H1 (cell line): ENCODE measurements around the gene SPOCK3. TPM values are rescaled to one million over a fixed set of nuclear protein-coding genes. Genes with fewer than 3 reads are reported as not detected.

ENCODE experiments used
- CTCF ChIA-PET: fragments of 300-600 bp; sonication (Branson Sonifier 250); formaldehyde crosslinking; loops from one replicate; lab custom pipeline; 2021; ENCODE audit not compliant: partially characterized antibody; lab: Charles Lee
- POLR2A ChIA-PET: fragments of 300-600 bp; sonication (Branson Sonifier 250); formaldehyde crosslinking; loops from one replicate; lab custom pipeline; 2021; ENCODE audit warnings: inconsistent platforms; ENCODE audit not compliant: partially characterized antibody; lab: Charles Lee
- DNase-seq, 2 experiments: peaks; one replicate each; pipeline versions ENCODE4 v3.0.0 to v3.0.0-alpha.2; 2010 to 2022; ENCODE audit warnings: low spot score in 2 of 2, low read depth in 1 of 2, mixed read lengths in 1 of 2
- FAIRE-seq: peaks from 2 replicates; lab custom pipeline; 2011; peaks lifted over from hg19 to GRCh38; lab: Jason Lieb, UNC
- H2AFZ ChIP-seq: 2 replicates; pipeline ENCODE4 v1.8.1; 2012; ENCODE audit warnings: low read length, inconsistent platforms
- H2AK5ac ChIP-seq: 2 replicates; pipeline ENCODE4 v1.6.1; 2013; ENCODE audit warnings: low read depth, low read length
- H2BK120ac ChIP-seq: replicated peaks from 2 replicates; pipeline ENCODE3; 2013; ENCODE audit warnings: low read depth, low read length, inconsistent platforms
- H2BK12ac ChIP-seq: 2 replicates; pipeline ENCODE4 v1.6.1; 2013; ENCODE audit warnings: low read depth, low read length
- H2BK15ac ChIP-seq: 2 replicates; pipeline ENCODE4 v1.6.1; 2013; ENCODE audit warnings: low read length
- H2BK20ac ChIP-seq: 2 replicates; pipeline ENCODE4 v1.6.1; 2013; ENCODE audit warnings: low read length
- H2BK5ac ChIP-seq: 2 replicates; pipeline ENCODE4 v1.6.1; 2013; ENCODE audit warnings: low read depth, low read length
- H3K14ac ChIP-seq: 2 replicates; pipeline ENCODE4 v1.6.1; 2013; ENCODE audit warnings: inconsistent platforms; ENCODE audit not compliant: insufficient read length
- H3K18ac ChIP-seq: 2 replicates; pipeline ENCODE4 v1.6.1; 2013; ENCODE audit warnings: low read length; ENCODE audit errors: extremely low read depth
- H3K23ac ChIP-seq: 2 replicates; pipeline ENCODE4 v1.6.1; 2013; ENCODE audit warnings: inconsistent platforms; ENCODE audit not compliant: insufficient read length
- H3K23me2 ChIP-seq: 2 replicates; pipeline ENCODE4 v1.6.1; 2013; ENCODE audit warnings: low read depth, low read length
- H3K27ac ChIP-seq: 2 replicates; pipeline ENCODE4 v1.6.1; 2011; ENCODE audit warnings: low read depth, low read length, inconsistent platforms
- H3K27me3 ChIP-seq, 4 experiments: replicated peaks in 1 of 4; 1 replicate in 1 of 4; 2 replicates in 3 of 4; pipeline versions ENCODE4 v1.6.1 to v1.8.1; 2011 to 2013; ENCODE audit warnings: low read length in 3 of 4, mild to moderate bottlenecking in 3 of 4, inconsistent platforms in 2 of 4, mixed read lengths in 2 of 4, moderate library complexity in 1 of 4; ENCODE audit not compliant: control insufficient read depth in 3 of 4, insufficient read depth in 3 of 4; ENCODE audit errors: extremely low read depth in 1 of 4
- H3K36me3 ChIP-seq, 4 experiments: 2 replicates each; pipeline versions ENCODE4 v1.6.1 to v1.8.1; 2011 to 2013; ENCODE audit warnings: mild to moderate bottlenecking in 4 of 4, low read length in 3 of 4, moderate library complexity in 2 of 4, control low read depth in 1 of 4, inconsistent platforms in 1 of 4; ENCODE audit not compliant: insufficient read depth in 4 of 4, control insufficient read depth in 2 of 4
- H3K4ac ChIP-seq: replicated peaks from 2 replicates; pipeline ENCODE3; 2013; ENCODE audit warnings: low read length, low read depth, mixed read lengths, inconsistent platforms; ENCODE audit not compliant: insufficient read length
- H3K4me1 ChIP-seq, 4 experiments: replicated peaks in 1 of 4; 1 replicate in 1 of 4; 2 replicates in 3 of 4; pipeline versions ENCODE4 v1.6.1 to v1.8.1; 2011 to 2013; ENCODE audit warnings: low read length in 3 of 4, inconsistent platforms in 2 of 4, mixed read lengths in 1 of 4; ENCODE audit not compliant: insufficient read depth in 4 of 4, control insufficient read depth in 3 of 4
- H3K4me2 ChIP-seq, 2 experiments: 2 replicates each; pipeline versions ENCODE4 v1.6.1 to v1.8.1; 2011 to 2013; ENCODE audit warnings: low read depth in 2 of 2, low read length in 2 of 2, control low read depth in 1 of 2, inconsistent platforms in 1 of 2, mild to moderate bottlenecking in 1 of 2; ENCODE audit not compliant: insufficient read depth in 1 of 2
- H3K4me3 ChIP-seq, 4 experiments: fragments of 200-600, 300-600 bp in 1 of 4; sonication (generic), shearing (Covaris generic), sonication (Bioruptor Twin) in 1 of 4; 2 replicates each; pipeline versions ENCODE4 v1.5.1 to v1.8.1; 2011 to 2016; ENCODE audit warnings: low read length in 4 of 4, low read depth in 3 of 4, control low read depth in 2 of 4, inconsistent platforms in 2 of 4, mild to moderate bottlenecking in 2 of 4, mixed read lengths in 1 of 4, moderate library complexity in 1 of 4; ENCODE audit not compliant: insufficient read depth in 2 of 4; ENCODE audit errors: extremely low read depth in 1 of 4
- H3K56ac ChIP-seq: replicated peaks from 2 replicates; pipeline ENCODE3; 2013; ENCODE audit warnings: low read depth, mild to moderate bottlenecking, mixed read lengths, low read length, inconsistent platforms; ENCODE audit not compliant: insufficient read length
- H3K79me1 ChIP-seq: 2 replicates; pipeline ENCODE4 v1.6.1; 2013; ENCODE audit warnings: low read depth, low read length, control low read depth
- H3K79me2 ChIP-seq, 2 experiments: 2 replicates each; pipeline versions ENCODE4 v1.6.1 to v1.8.1; 2012 to 2013; ENCODE audit warnings: low read length in 2 of 2, mild to moderate bottlenecking in 2 of 2, inconsistent platforms in 1 of 2; ENCODE audit not compliant: insufficient read depth in 2 of 2, control insufficient read depth in 1 of 2
- H3K9ac ChIP-seq, 4 experiments: replicated peaks in 1 of 4; 1 replicate in 1 of 4; 2 replicates in 3 of 4; pipeline versions ENCODE4 v1.6.1 to v1.8.1; 2011 to 2013; ENCODE audit warnings: low read depth in 3 of 4, low read length in 3 of 4, control low read depth in 2 of 4, mild to moderate bottlenecking in 2 of 4, moderate library complexity in 2 of 4, inconsistent platforms in 1 of 4; ENCODE audit errors: extremely low read depth in 1 of 4
- H3K9me3 ChIP-seq, 2 experiments: 2 replicates each; pipeline versions ENCODE4 v1.6.1 to v1.8.1; 2012 to 2013; ENCODE audit warnings: mild to moderate bottlenecking in 2 of 2, moderate library complexity in 2 of 2, control low read depth in 1 of 2, inconsistent platforms in 1 of 2, low read depth in 1 of 2, low read length in 1 of 2, mixed read lengths in 1 of 2; ENCODE audit not compliant: insufficient read depth in 2 of 2
- H4K20me1 ChIP-seq, 2 experiments: replicated peaks in 1 of 2; 2 replicates each; pipeline versions ENCODE3 to v1.8.1; 2011 to 2013; ENCODE audit warnings: inconsistent platforms in 2 of 2, low read length in 2 of 2, mild to moderate bottlenecking in 1 of 2; ENCODE audit not compliant: insufficient read depth in 2 of 2, control insufficient read depth in 1 of 2
- H4K5ac ChIP-seq: 2 replicates; pipeline ENCODE4 v1.6.1; 2013; ENCODE audit warnings: low read length, low read depth, mixed read lengths, inconsistent platforms; ENCODE audit not compliant: insufficient read length
- H4K8ac ChIP-seq: 2 replicates; pipeline ENCODE4 v1.8.0; 2013; ENCODE audit warnings: mild to moderate bottlenecking, moderate library complexity, low read length, inconsistent platforms; ENCODE audit not compliant: insufficient read depth; ENCODE audit errors: extremely low read depth
- H4K91ac ChIP-seq: replicated peaks from 2 replicates; pipeline ENCODE3; 2013; ENCODE audit warnings: low read length, mixed read lengths, inconsistent platforms; ENCODE audit not compliant: insufficient read length
- ATF2 ChIP-seq: IDR thresholded peaks from 2 replicates; pipeline ENCODE4 v1.6.1; 2012; ENCODE audit warnings: low read length, inconsistent platforms
- CREB1 ChIP-seq: IDR thresholded peaks from 2 replicates; pipeline ENCODE4 v1.6.1; 2012; ENCODE audit warnings: inconsistent platforms
- CTCF ChIP-seq, 3 experiments: IDR thresholded peaks; 1 replicate in 2 of 3; 2 replicates in 1 of 3; pipeline versions ENCODE4 v1.5.1 to v1.6.1; 2011; ENCODE audit warnings: low read length in 3 of 3, mild to moderate bottlenecking in 3 of 3, inconsistent platforms in 2 of 3, low read depth in 1 of 3, moderate library complexity in 1 of 3; ENCODE audit not compliant: insufficient read depth in 1 of 3; ENCODE audit errors: control extremely low read depth in 1 of 3
- FOSL1 ChIP-seq: IDR thresholded peaks from 2 replicates; pipeline ENCODE4 v1.6.1; 2011; ENCODE audit warnings: mild to moderate bottlenecking, low read depth, low read length, moderate library complexity; ENCODE audit not compliant: insufficient read depth
- NANOG ChIP-seq: IDR thresholded peaks from 2 replicates; pipeline ENCODE4 v1.6.1; 2011; ENCODE audit warnings: low read length, low read depth, mild to moderate bottlenecking, inconsistent platforms; ENCODE audit not compliant: insufficient read depth, poor library complexity, severe bottlenecking
- SIN3A ChIP-seq, 2 experiments: IDR thresholded peaks in 1 of 2; conservative IDR thresholded peaks in 1 of 2; 2 replicates each; pipeline ENCODE4 v1.6.1; 2011 to 2012; ENCODE audit warnings: low read length in 2 of 2, improper control_type of control experiment in 1 of 2, low read depth in 1 of 2, mild to moderate bottlenecking in 1 of 2
- YY1 ChIP-seq: IDR thresholded peaks from 2 replicates; pipeline ENCODE4 v1.6.1; 2011; ENCODE audit warnings: low read depth, mild to moderate bottlenecking, low read length
- polyA plus RNA-seq, 7 experiments: library from polyadenylated mRNA; depleted of rRNA in 3 of 7; stranded (reverse) in 5 of 7; unstranded in 2 of 7; fragments of >200 nt in 5 of 7; fragments of 200-250 nt in 2 of 7; gene quantifications; 1 replicate in 5 of 7; 2 replicates in 1 of 7; 4 replicates in 1 of 7; pipeline versions ENCODE4 v1.2.1 to v1.2.3, GENCODE V29; 2011 to 2013; ENCODE audit warnings: missing spikeins in 2 of 7, mixed read lengths in 2 of 7
- total RNA-seq: library from RNA; stranded (reverse); fragmentation: NEBNext Ultra II Directional; extraction: Animal tissue kit (Norgen Biotek cat#: 25700); gene quantifications from 2 replicates; pipeline ENCODE4 v1.2.1, GENCODE V29; 2021

The SPOCK3 gene
- total and polyA plus RNA-seq, 2 of the 8 experiments (the other 6 are each of a cell fraction or from before 2014, with no cell fraction given): 0.14 to 0.60 TPM

- no peak for TF ChIP-seq SIN3A (conservative IDR thresholded peaks at IDR 0.05 in 1 of 2, IDR thresholded peaks at IDR 0.05 in 1 of 2; ENCODE audit: low read depth in 1 of 2, low read length in 2 of 2)
- no peak for TF ChIP-seq CREB1
- no peak for TF ChIP-seq CTCF (IDR thresholded peaks at IDR 0.05; ENCODE audit: control extremely low read depth in 1 of 3, insufficient read depth in 1 of 3, low read depth in 1 of 3, low read length in 3 of 3)
- no peak for TF ChIP-seq NANOG
- no peak for TF ChIP-seq YY1
- no peak for TF ChIP-seq FOSL1
- TF ChIP-seq ATF2: no peak
- Histone ChIP-seq H3K4me1 (no peaks in the 10 kb centered on the region; a peak in 1 of 7 replicates), H2BK5ac (no peak overlapping the region), H2BK12ac (no peak overlapping the region), H3K4me3 (no peak overlapping the region), H3K18ac (no peak overlapping the region), H2AK5ac (no peak overlapping the region), H3K27me3 (no peaks in the 10 kb centered on the region), H4K8ac (no peak overlapping the region), H3K79me2 (no peaks in the 10 kb centered on the region), H3K23ac (no peak overlapping the region), H3K9ac (no peak overlapping the region), H3K27ac (no peak overlapping the region), H4K91ac (no peak overlapping the region), H3K4ac (no peak overlapping the region), H3K56ac (no peak overlapping the region), H3K79me1 (no peaks in the 10 kb centered on the region), H3K36me3 (no peaks in the 10 kb centered on the region), H2AFZ (no peak overlapping the region), H3K9me3 (no peaks in the 10 kb centered on the region), H2BK120ac (no peak overlapping the region), H4K5ac (no peak overlapping the region), H4K20me1 (no peaks in the 10 kb centered on the region), H3K23me2 (no peaks in the 10 kb centered on the region; the same call in 1 of the 2 replicates), H2BK15ac (no peak overlapping the region), H3K4me2 (no peak overlapping the region), H2BK20ac (no peak overlapping the region), H3K14ac (no peak overlapping the region)
- POLR2A ChIA-PET: no interaction called here
- CTCF ChIA-PET: no interaction called here
- DNase-seq: no peak
- FAIRE-seq: no peak
Measured at GRCh38 chr4:167079762-167080161, 154.5 kb downstream of the SPOCK3 start.
